ENCODE measurements around the gene SYT12. TPM values are rescaled to one million over a fixed set of nuclear protein-coding genes. Genes with fewer than 3 reads are reported as not detected.
A peak's percentile ranks its signal among the peaks of the same experiment; 100 is the strongest.

The SYT12 gene
- total RNA-seq, 3 donors from 2014 or later (not counting 1 experiment from before 2014, with no cell fraction given) = not detected

GRCh38 chr11:67054836-67055523 is 32.0 kb downstream of the SYT12 start:
- no peak for TF ChIP-seq CTCF (IDR thresholded peaks at IDR 0.05)
- Histone ChIP-seq H3K9me3 (ENCODE audit: control insufficient read depth, insufficient read depth, low read length) (no peaks in the 10 kb centered on the region), H3K4me3 (ENCODE audit: low read length) (no peak overlapping the region), H3K4me1 (ENCODE audit: control insufficient read depth, insufficient read depth, low read length) (peaks cover 5% of the 10 kb centered on the region), H3K27ac (ENCODE audit: low read length) (no peak overlapping the region), H3K36me3 (ENCODE audit: control insufficient read depth, insufficient read depth, low read length) (no peaks in the 10 kb centered on the region), H3K27me3 (ENCODE audit: control insufficient read depth, insufficient read depth, low read length) (peaks cover 15% of the 10 kb centered on the region)
- intact Hi-C loops (cut with micrococcal nuclease) = no loop called here
- Mint-ChIP-seq H3K9me3 (no peaks in the 10 kb centered on the region), H3K36me3 (no peaks in the 10 kb centered on the region), H3K4me3 (no peak overlapping the region), H3K4me1 (peaks cover 0 to 6% of the 10 kb centered on the region in 2 donors), H3K27me3 (ENCODE audit: low read depth in 2 of 2) (peaks cover 19 to 23% of the 10 kb centered on the region in 2 donors), H3K27ac (no peak overlapping the region)
- 64% methylated on average over 9 of the region's 10 CpGs for WGBS (ENCODE audit: insufficient coverage)
- DNase-seq = no peak
- ATAC-seq = no peak

DNA sequence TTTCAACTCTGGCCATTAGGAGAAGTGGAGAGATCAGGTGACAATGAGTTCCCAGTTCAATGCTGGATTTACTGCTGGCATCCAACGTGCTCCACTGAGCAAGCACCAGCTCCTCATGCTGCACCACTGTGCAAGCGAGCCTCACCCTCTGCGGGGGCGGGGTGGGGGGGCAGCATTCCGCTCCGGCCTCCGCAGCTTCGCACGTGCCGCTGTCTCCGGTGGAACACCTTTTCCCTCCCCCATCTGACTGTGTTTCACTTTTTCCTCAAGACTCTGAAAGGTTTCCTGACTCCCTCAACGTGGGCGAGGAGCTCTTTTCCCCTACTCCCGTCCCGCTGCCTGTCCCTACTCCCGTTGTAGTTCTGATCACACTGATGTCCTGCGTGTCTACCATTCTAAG is 32.9 kb downstream of the SYT12 start:
- Histone ChIP-seq H3K4me1 (ENCODE audit: control insufficient read depth, insufficient read depth, low read length) (peaks cover 5% of the 10 kb centered on the region), H3K27ac (ENCODE audit: low read length) (no peak overlapping the region), H3K27me3 (ENCODE audit: control insufficient read depth, insufficient read depth, low read length) (peaks cover 15% of the 10 kb centered on the region), H3K4me3 (ENCODE audit: low read length) (no peak overlapping the region), H3K9me3 (ENCODE audit: control insufficient read depth, insufficient read depth, low read length) (no peaks in the 10 kb centered on the region), H3K36me3 (ENCODE audit: control insufficient read depth, insufficient read depth, low read length) (no peaks in the 10 kb centered on the region)
- WGBS (ENCODE audit: insufficient coverage) = 48% methylated on average over 17 of the region's 17 CpGs
- intact Hi-C loops (cut with micrococcal nuclease) = no loop called here
- no peak for TF ChIP-seq CTCF (IDR thresholded peaks at IDR 0.05)
- DNase-seq = no peak
- H3K4me3 Mint-ChIP-seq = no peak overlapping the region
- H3K4me1 Mint-ChIP-seq = peaks cover 0 to 6% of the 10 kb centered on the region in 2 donors
- ATAC-seq = no peak
- no peaks in the 10 kb centered on the region for H3K36me3 Mint-ChIP-seq
- no peaks in the 10 kb centered on the region for H3K9me3 Mint-ChIP-seq
- no peak overlapping the region for H3K27ac Mint-ChIP-seq
- peaks cover 19 to 23% of the 10 kb centered on the region in 2 donors for H3K27me3 Mint-ChIP-seq (ENCODE audit: low read depth in 2 of 2)

- peaks cover 19% of the 10 kb centered on the region in 2 donors for H3K27me3 Mint-ChIP-seq (ENCODE audit: low read depth in 2 of 2)
- DNase-seq = peak in 1 of 2 donors; percentile 51
These were observed 33.6 kb downstream of the SYT12 start, which contains the start of gene RHOD for GRCh38 chr11:67056267-67057204. RHOD (plus strand) TSS chr11:67056847; CDS start chr11:67056903, 56 bp downstream.

More at GRCh38 chr11:67056267-67057204, 33.6 kb downstream of the SYT12 start, which contains the start of gene RHOD:
- TF ChIP-seq CTCF (IDR thresholded peaks at IDR 0.05) = no peak
- 10% methylated on average over 72 of the region's 72 CpGs for WGBS (ENCODE audit: insufficient coverage)
- H3K27me3 ChIP-seq (ENCODE audit: control insufficient read depth, insufficient read depth, low read length) = peaks cover 15% of the 10 kb centered on the region
- Mint-ChIP-seq H3K4me1 (peaks cover 0 to 6% of the 10 kb centered on the region in 2 donors), H3K9me3 (no peaks in the 10 kb centered on the region), H3K36me3 (no peaks in the 10 kb centered on the region), H3K4me3 (no peak within 1 kb of the TSS), H3K27ac (no peak within 1 kb of the TSS)
- H3K9me3 ChIP-seq (ENCODE audit: control insufficient read depth, insufficient read depth, low read length) = no peaks in the 10 kb centered on the region
- peak in 2 of 3 donors; percentile 38 to 67 for ATAC-seq
- H3K4me3 ChIP-seq (ENCODE audit: low read length) = no peak within 1 kb of the TSS
- H3K36me3 ChIP-seq (ENCODE audit: control insufficient read depth, insufficient read depth, low read length) = no peaks in the 10 kb centered on the region
- H3K27ac ChIP-seq (ENCODE audit: low read length) = no peak within 1 kb of the TSS
- intact Hi-C loops (cut with micrococcal nuclease) = no loop called here
- H3K4me1 ChIP-seq (ENCODE audit: control insufficient read depth, insufficient read depth, low read length) = peaks cover 5% of the 10 kb centered on the region
